ENCODE measurements around the gene MPRIP.
"Not testable (repeated sequence)": the region's sequence is repeated elsewhere in the genome, so short reads cannot be mapped to it uniquely, and the experiment has no call there.

MPRIP gene

GRCh38 chr17:17186551-17187505 is 144.6 kb downstream of the MPRIP start:
- DNase-seq (ENCODE audit: low read depth) = no peak

DNA sequence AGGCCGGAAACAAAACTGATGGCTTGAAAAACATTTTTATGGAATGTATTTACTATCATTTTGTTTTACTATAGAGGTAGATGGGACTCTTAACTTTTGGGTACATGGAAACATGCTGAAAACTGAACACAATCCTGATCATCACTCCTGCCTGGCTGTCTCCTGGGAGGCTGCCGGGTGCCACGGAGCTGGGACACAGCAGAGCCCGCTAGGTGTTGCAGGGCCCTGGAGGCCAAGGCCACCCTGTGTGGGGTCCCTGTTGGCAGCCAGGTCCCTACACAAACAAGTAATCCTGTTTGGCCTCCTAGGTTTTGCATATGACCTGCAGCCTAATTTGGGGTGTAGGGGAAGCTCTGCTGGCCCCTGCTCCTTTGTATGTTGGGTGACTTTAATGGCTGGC is 146.3 kb downstream of the MPRIP start:
- DNase-seq (ENCODE audit: low read depth) = no peak

GRCh38 chr17:17189559-17189958 is 147.3 kb downstream of the MPRIP start:
- DNase-seq (ENCODE audit: low read depth) = no peak

DNA sequence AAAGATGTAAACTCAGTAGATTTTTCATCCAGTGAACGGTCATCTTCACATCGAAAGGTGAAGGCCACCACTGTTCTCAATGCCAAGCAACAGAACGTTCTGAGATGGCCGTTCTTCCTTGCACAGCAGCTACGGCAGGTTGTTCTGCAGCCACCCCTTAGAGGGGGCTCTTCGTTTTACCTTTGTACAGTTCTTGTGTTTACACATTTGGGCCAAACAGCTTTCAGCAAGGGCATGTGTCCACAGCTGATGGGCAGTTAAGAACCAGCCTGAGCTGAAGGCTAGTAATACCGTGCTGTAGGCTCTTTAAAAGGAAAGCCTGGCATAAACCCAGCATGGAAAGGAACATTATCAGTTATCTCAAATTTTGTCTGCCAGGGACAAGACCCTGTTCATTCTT is 147.9 kb downstream of the MPRIP start:
- DNase-seq (ENCODE audit: low read depth) = no peak

DNA sequence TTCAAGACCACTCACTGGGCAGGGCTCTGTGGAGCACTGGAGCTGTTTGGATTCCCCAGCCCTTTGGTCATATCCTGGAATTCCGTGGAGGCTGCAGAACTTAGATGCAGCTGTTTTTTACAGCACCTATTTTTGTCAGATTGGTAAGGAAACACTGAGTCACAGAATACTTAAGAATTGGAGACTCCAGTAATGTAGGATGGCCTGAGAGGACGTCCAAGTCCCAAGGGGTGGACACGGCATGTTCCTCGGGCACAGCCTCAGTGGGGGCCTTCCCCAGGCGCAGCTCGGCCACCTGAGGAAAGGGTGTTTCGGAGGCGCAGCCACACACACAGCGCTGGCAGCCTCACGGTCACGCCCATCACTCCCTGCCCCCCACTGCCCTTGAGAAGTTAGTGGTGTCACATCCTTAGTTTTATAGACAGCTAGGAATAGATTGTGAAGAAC is 149.1 kb downstream of the MPRIP start:
- DNase-seq (ENCODE audit: low read depth) = no peak

DNA sequence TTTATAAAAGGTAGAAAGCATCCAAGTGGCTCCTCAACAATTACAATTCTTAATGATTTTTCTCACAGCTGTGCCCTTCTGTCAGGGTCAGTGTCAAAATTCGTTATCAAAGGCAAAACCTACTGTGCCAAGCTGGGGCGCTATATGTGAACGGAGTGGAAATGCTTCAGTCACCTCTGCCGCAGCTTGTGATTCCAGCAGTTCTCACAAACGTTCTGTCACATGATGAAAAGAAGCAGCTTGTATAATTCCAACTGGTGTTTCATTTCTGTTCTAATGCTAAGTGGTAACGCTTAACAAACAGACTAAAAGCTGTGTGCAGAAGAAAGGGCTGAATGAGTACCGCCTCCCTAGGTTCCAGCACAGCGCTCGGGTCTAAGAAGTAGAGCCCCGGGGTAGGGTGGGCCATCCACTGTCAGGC is 149.7 kb downstream of the MPRIP start:
- no peak for DNase-seq (ENCODE audit: low read depth)

GRCh38 chr17:17195466-17195865 is 153.2 kb downstream of the MPRIP start:
- not testable (repeated sequence) for DNase-seq (ENCODE audit: low read depth)

GRCh38 chr17:17196776-17197175 is 154.5 kb downstream of the MPRIP start:
- no peak for DNase-seq (ENCODE audit: low read depth)

DNA sequence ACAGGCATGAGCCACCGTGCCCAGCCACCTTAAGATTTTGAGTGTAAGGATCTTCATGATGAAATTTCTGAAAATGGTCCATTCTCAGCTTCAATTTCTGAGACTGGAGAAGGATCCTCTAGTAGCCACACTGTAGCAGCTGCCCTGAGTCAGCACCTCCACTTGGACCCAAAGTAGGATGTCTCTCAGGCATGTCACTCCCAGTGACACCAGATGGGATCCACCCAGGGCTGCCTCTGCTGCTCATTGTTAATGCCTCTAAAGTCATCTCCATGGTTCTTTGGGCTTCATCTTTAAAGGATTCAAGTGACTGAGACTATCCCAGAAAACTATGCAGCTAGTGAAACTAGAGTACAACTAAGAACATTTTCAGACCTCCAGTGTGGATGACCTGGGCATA is 156.0 kb downstream of the MPRIP start:
- no peak for DNase-seq (ENCODE audit: low read depth)

GRCh38 chr17:17200311-17200710 is 158.1 kb downstream of the MPRIP start:
- no peak for DNase-seq (ENCODE audit: low read depth)

- no peak for DNase-seq (ENCODE audit: low read depth)
Measured at GRCh38 chr17:17200831-17201230, 158.6 kb downstream of the MPRIP start.

- DNase-seq (ENCODE audit: low read depth) = no peak
Measured at GRCh38 chr17:17201271-17201670, 159.0 kb downstream of the MPRIP start.

DNA sequence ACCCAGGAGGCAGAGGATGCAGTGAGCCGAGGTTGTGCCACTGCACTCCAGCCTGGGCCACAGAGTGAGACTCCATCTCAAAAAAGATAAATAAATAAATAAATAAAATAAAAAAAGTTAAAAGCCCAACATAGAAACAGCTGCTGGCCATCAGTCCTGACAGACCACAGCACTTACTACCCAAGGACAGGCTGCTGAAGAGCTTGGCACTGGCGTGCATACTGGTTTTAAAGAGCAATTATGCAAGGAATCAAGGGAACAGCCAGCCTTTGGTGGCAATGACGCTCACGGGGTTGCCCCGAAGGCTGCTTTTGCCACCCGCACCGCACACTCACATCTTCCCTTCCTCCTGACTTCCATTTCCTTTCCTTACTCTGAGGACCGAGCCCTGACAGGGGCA is 159.7 kb downstream of the MPRIP start:
- no peak for DNase-seq (ENCODE audit: low read depth)

DNA sequence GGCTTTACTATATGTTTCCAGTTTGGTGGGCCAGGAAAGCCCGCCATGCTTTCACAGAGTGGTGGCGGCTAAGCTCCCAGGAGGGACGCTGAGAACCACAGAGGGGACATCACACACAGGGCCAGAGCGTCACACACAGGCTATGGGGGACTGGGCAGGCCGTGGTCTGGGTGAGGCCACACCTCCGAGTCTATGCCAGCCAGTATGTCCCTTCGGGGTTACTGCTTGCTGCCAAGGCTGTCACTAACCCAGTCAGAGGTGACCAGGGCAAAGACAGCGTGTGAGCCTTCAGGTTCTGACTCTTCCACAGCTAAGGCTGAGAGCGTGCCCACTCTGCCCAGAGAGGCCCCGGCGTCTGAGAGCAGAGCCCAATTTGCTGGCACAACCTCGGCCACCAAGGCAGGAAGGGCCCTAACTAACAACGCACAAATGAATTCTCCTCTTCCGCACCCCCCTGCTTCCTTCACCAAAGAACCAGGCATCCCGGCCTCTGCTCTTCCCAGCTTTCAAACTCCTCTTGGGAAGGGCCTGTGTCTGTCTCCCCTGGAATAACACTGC is 161.0 kb downstream of the MPRIP start:
- DNase-seq (ENCODE audit: low read depth) = no peak

DNA sequence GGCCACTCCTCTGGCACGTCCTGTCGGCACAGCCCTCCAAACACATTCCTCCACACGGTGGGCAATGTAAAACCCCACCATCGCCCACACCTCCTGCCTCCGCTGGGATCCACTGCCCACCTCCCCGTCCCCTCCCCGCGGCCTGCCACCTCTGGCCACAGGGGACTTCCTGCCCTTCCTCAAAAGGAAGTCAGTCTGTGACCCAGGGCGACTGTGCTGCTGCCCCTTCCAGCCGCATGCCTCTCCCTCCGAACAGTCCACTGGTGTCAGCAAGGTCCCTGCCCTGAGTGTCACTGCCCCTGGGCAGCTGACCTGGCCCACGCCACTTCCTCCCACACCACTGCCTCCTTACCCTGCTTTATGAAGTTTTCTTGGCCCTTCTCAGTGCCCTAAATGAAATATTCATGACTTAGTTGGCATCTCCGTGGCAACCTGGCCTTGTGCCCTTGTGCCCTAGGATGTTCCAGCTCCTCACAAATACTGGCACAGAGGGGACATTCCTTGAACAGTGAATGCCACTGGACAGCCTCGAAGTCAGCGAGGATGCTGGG is 161.9 kb downstream of the MPRIP start:
- DNase-seq (ENCODE audit: low read depth) = no peak

DNA sequence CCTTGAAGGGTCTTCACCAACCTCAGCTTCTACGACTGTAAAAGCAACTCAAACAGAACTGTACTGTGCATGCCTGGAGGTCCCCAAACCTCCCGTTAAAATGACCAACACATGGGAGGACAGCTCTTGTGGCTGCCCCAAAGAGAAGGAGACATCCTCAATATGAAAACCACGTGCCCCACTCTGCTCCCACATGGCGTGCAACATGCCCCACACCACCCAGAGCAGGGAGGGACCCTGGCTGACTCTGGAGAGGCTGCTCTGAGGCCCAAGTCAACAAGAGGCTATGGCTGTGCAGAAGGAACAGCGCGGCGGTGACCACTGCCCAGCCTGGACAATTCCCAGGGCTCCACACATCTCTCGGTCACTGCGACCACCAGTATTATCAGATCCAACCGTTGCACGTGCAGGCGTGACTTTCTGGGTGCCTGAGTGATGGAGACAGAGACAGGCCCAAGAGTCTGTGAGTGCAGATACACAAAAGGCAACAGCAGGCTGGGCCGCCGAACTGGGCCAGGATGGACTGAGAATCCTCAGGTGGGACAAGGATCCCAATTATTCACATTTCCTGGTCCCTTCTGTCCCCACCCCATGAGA is 162.5 kb downstream of the MPRIP start:
- DNase-seq (ENCODE audit: low read depth) = no peak

- no peak for DNase-seq (ENCODE audit: low read depth)
Measured at GRCh38 chr17:17205368-17206123, 163.3 kb downstream of the MPRIP start.

- DNase-seq (ENCODE audit: low read depth) = peak; percentile 71
Measured at GRCh38 chr17:17206124-17206912, 164.1 kb downstream of the MPRIP start, which contains the start of gene PLD6. TSS of gene PLD6 (minus strand) at chr17:17206333. CDS start at chr17:17206286, 47 bp downstream.

DNA sequence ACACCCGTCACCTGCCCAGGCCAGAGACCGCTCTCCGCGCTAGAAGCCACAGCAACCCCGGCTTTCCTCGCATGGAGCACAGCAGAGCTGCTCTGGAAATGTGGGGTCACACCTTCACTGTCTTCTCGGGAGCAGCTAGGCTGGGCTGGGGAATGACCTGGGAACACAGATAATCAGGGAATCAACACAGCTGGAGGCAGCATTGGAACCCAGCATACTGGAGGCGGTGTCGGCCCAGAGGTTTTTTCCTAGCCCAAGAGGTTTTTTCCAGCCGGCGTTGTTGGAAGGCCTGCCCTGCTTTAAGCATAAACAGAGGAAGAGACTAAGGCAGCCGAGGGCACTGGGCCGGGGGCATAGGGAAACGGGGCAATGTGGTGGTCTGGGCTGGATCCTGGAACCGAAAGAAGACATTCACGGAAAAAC is 164.7 kb downstream of the MPRIP start:
- DNase-seq (ENCODE audit: low read depth) = no peak

DNA sequence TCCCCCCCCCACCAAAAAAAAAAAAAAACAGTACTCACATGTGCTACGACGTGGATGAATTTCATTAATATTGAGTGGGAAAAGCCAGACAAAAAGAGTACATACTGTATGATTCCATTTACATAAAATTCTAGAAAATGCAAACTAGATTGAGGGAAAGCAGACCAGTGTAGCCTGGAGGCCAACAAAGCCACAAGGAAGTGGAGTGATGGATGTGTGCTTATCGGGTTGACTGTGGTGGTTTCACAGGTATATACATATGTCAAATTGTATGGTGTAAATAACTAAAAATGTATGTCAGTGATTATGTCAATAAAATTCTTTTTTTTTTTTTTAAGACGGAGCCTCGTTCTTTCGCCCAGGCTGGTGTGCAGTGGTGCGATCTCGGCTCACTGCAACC is 165.7 kb downstream of the MPRIP start:
- DNase-seq (ENCODE audit: low read depth) = no peak

DNA sequence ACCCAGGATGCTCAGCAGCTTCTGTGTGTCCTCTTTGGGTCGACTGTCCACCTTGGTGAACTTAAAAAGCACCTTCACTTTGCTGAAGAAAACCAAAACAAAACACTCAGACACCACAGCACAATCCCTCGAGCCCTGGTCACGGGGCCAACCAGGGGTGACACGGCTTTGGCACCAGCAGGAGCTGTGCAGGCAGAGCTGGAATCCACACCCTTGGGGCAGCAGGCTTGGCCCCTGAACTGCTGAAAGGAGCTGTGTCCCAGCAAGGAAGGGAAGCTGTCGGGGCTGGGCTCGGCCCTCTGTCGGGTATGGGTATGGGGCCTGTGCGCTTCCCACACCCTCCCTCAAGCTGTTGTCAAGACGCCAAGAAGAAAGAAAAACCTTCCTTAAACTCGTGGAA is 171.5 kb downstream of the MPRIP start:
- DNase-seq (ENCODE audit: low read depth) = no peak
